GM19452 (cell line): ENCODE measurements around the gene MCCD1.

Source experiments
- ATAC-seq: cut with Tn5 transposase; IDR thresholded peaks from one replicate; pipeline ENCODE4 v1.9.1; 2021; ENCODE audit not compliant: unreplicated experiment

The MCCD1 gene

DNA sequence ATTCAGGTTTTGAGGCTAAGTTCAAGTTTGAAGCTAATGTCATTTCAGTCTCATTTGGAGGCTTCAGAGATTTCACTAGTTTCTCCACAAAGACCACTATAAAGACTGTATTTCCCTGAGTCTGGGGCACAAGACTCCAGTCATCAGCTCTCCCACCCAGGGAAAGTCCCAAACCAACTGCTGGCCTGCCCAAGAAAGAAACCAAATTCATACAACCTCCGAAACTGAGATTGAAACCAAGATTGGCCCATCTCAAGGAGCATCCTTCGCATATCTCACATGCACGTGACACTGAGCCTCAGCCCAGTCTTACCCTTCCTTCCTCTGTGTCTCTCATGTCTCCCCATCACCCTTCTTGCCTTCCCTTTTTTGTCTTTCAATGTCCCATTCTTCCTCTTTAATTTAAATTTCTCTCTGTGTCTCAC, 39.8 kb downstream of the MCCD1 start:
- peak; percentile 62 for ATAC-seq

- no peak for ATAC-seq
These were observed 41.2 kb downstream of the MCCD1 start for GRCh38 chr6:31569861-31570536.

GRCh38 chr6:31572041-31572911, 43.5 kb downstream of the MCCD1 start, which contains the start of gene LTA:
Gene LTA (plus strand): TSS chr6:31572289. CDS start chr6:31572743, 454 bp downstream.
- ATAC-seq, result peak; percentile 49

- no peak for ATAC-seq
These were observed 44.7 kb downstream of the MCCD1 start for GRCh38 chr6:31573239-31574105.

- ATAC-seq, result no peak
These were observed 45.6 kb downstream of the MCCD1 start for GRCh38 chr6:31574106-31575061.

GRCh38 chr6:31575335-31575901, 46.7 kb downstream of the MCCD1 start, which contains the start of gene TNF:
Gene TNF (plus strand): TSS chr6:31575565. CDS start chr6:31575742, 177 bp downstream.
- no peak for ATAC-seq

GRCh38 chr6:31575952-31576685, 47.4 kb downstream of the MCCD1 start:
- no peak for ATAC-seq

GRCh38 chr6:31576897-31577578, 48.3 kb downstream of the MCCD1 start:
- ATAC-seq, result no peak

DNA sequence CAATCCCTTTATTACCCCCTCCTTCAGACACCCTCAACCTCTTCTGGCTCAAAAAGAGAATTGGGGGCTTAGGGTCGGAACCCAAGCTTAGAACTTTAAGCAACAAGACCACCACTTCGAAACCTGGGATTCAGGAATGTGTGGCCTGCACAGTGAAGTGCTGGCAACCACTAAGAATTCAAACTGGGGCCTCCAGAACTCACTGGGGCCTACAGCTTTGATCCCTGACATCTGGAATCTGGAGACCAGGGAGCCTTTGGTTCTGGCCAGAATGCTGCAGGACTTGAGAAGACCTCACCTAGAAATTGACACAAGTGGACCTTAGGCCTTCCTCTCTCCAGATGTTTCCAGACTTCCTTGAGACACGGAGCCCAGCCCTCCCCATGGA, 48.8 kb downstream of the MCCD1 start:
- no peak for ATAC-seq

GRCh38 chr6:31578184-31579118, 49.7 kb downstream of the MCCD1 start:
- no peak for ATAC-seq

GRCh38 chr6:31579119-31579505, 50.4 kb downstream of the MCCD1 start:
- no peak for ATAC-seq
